Measurements from ENCODE around the gene ITGB2.

ITGB2 gene

DNA sequence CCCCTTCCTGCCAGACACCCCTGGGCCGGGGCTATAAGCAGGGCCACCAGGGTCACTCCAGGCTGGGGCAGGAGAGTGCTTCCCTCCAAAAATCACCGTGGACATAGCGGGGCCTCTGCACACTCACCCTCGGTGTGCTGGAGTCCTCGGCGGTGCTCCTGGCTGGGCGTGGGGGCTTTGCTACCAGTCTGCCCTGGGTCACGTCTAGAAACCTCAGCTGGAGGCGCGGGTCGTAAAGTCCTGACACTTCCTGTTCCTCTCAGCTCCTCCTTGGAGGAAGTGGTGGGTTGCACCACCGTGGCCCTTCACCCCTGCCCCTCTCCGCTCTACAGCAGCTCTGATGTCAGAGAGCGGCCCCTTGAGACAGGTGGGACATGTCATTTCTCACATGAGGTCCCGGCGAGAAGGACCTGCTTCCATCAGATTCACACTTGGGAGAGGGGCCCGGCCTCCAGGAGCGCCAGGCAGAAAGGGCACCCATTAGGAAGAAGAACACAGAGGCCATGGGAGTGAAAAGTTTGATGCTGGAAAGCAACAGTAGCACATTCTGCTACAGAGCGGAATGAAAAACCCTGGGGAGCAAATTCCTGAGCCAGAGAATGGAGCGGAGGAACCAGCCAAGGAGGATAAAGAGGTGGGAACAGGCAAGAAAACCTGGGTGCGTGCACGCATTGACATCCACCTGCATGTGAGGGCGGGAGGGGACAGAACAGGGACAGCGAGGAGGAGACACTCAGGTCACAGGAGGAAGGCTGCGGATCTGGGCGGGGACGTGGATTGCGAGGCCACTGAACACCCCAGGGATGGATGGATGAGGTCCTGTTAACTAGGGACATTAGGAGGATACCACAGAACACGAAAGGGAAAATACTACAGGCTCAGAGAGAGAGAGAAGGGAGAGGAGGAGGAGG is at the start of gene ITGB2:
TSS of gene ITGB2 (minus strand) at position 206 of the 911 bp plus-strand sequence. CDS start 10,117 bp downstream, outside the sequence.
- peak; percentile 62 to 64 for DNase-seq (ENCODE audit: low read depth in 2 of 2)

DNA sequence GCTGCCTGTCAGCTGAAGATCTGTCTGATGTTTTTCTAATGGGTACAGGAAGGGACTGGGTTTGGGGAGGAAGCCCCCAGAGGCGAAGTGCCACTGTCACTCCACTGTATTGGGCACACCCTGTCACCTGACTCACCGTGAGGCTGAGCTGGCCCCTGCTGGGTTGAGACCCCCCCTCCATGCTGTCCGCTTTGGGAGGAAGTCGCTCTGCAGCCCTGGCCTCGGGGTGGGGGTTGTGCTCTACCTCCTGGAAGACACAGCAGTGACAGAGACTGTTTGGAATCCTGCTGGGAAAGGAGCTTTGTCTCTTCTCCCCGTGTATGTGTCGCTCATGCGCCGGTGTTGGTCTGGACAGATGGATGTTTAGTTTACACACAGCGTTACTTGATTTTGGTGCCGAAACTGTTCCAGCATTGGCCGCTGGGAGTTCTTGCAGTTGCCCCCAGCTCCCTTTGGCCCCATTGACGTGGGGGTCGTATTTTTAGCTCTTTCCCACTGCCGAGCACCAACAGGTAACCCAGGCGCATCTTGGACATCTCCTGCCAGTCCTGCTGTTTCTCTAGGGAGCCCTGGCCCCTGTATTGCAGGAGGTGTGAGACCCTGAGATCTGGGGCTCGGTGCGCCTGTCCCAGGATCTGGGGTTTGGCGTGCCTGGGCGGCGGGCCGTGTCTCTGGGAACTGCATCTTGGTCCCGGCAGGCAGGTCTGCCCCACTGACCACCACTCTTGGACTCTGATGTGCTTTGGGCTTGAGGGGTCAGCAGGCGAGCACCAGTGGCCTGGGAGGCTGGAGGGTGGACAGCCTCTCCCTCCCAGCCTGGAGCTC is 49.4 kb upstream of the ITGB2 start:
- DNase-seq (ENCODE audit: low read depth in 2 of 2) = no peak

DNA sequence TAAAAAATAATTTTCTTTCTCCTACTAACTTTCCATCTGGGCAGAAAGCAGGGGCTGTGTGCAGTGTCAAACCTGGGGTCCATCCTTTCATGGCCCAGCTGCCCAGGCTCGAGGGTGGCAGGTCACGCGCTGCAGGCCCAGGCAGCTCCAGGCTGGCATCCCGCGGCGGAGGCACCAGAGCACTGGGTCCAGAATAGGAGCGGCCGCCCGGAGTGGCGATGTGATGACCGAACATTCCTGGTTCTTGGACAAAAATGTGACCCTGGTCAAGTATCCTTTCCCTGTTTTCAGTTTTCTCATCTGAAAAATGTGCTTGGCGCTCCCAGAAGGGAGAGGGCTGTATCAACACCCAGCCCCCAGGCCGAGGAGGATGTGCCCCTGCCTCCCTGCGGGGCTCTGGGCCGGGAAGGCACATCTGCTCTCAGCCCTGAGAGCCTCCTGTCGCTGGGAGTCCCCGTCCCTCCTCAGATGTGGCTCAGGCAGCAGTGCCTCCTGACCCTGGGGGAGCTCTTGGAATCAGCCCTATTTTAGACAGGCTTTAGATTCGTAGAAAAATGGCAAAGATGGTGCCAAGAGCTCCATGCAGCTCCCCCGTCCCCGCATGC is 48.5 kb upstream of the ITGB2 start:
- DNase-seq (ENCODE audit: low read depth in 2 of 2) = no peak

DNA sequence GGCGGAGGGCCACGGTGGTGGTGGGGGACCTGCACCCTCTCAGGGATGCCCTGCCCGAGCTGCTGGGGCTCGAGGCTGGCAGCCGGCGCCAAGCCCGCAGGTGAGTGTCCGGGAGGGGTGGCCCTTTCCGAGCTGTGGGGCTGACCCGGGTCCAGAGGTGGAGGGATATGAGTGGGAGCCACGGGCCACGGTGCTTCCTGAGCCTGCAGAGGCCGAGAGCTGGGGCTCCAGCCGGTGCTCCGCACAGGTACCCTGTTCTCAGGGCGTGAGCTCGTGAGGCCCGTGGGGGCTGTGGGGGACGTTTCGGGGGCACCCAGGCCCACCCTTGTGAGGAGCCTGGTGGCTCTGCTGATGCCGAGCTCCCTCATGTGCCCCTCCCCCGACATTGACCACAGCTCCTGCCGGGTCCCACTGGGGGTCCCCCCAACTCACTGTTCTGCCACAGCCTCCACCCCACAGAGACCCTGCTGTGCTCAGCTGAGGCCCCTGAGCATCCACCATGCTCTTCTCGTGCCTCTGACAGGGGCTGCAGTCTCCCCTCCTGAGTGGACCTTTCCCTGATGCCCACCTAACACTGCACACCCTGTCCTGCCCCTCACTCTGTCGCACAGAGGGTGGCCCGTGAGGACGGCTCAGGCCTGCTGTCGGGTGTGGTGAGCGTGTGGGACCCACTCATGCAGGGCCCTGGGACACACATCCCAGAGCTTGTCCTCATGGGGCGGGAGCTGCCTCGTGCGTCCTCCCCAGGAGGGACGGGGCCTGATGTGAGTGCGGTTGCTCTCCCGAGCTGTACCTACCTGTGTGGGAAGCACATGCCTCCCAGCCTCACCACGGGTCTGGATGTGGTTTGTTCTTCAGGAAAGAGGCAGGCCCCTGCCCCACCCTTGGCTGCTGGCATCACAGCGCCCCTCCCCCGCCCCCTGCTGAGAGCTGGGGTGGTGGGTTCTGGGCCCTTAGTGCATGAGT is 46.7 kb upstream of the ITGB2 start:
- DNase-seq (ENCODE audit: low read depth in 2 of 2) = no peak

- DNase-seq (ENCODE audit: low read depth in 2 of 2) = no peak
These were observed 45.7 kb upstream of the ITGB2 start for GRCh38 chr21:44966135-44967081.

DNA sequence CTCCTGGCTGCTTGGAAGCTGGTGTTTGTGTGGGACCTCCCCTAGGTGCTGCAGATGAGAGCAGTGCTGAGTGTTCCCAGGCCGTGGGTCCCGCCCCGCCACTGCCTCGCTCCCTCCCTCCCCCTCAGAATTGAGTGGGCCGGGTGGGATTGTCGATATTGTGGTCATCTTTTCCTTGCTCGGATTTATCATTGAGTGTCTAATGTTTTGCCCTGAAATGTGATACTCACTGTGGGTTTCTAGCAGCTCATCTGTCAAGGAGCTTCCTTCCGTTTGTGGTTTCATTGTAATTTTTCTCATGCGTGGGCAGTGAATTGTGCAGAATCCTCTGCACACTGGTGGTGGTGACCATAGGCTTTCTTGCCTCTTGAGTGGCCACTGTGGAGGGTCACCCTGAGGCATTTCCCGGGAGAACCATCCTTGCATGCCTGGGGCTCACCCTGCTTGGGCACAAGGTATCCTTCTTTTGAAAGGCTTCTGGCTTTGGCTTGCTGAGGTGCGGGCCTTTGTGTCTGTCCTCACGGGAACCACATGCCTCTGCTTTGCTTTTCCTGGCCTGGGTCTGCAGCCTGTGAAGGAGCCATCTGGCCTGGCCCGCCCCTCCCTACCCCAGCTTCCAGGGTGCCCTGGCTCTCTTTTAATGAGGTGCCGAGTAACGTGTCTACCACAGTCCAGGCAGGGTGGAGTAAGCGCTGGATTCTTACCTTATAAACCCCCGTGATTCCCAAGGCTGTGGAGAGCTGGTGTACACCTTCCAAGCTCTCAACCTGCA is 44.7 kb upstream of the ITGB2 start:
- DNase-seq (ENCODE audit: low read depth in 2 of 2) = no peak

- DNase-seq (ENCODE audit: low read depth in 2 of 2) = no peak
These were observed 43.7 kb upstream of the ITGB2 start for GRCh38 chr21:44964381-44964780.

DNA sequence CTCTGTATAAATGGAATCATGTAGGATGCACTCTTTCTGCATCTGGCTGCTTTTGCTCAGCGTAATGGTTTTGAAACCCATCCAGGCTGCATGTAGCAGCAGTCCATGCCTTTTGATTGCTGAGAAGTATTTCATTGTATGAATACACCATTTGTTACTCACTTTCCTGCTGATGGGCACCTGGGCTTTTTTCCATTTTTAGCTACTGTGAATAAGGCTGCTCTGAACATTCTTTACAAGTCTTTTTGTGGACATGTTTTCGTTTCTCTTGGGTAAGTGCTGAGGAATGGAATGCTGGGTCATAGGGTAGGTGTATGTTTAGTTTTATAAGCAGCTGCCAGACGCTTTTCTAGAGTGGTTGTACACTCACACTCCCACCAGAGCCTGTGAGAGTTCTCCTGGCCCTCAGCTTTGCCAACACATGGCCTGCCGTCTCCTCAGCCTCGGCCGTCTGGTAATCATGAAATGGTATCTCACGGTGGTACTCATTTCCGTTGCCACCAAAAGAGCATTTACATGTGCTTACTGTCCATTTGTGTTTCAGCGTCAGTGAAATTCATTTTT is 41.8 kb upstream of the ITGB2 start:
- DNase-seq (ENCODE audit: low read depth in 2 of 2) = no peak

DNA sequence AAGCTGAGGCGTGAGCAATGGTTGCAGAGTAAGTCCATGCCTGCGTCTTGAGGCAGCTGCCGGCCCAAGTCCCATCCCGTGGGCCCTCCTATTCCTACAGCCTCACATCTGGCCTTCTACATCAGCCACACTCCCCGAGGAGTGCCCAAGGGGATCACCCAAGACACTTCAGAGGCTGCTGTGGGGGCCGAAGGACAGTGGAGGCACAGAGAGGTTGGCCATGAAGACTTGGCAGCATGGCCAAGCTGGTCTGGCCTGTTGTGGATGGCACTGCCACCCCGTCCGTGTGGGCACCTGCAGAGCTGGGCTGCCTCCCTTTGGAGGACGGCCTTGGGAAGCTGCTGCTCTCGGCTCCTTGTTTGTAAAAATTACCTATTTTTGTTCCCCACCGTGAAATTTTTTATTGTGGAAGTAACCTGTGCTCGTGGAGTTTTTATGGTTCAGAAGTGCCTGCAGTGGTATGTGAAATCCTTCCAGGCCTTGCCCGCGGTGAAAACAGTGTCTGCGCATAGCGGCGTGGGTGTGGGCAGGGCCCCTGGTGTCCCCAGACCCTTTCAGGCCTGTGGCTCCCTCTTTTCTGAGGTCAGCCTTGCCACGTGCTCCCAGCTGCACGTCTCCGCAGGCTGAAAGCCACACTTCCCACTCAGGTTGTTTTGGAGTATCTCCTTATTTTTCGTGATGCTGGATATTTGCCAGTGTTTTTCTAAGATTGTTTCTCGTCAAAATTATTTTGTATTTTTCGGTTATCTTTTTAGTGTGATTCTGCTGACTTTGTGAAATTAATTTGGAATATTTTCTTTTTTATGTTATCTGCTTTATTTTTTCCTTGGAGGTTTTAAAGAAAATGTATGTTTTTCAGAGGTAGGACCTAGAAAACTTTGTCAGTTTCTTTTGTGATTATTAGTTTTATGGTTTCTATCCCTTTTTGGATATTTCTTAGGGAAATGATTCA is 39.7 kb upstream of the ITGB2 start:
- no peak for DNase-seq (ENCODE audit: low read depth in 2 of 2)

DNA sequence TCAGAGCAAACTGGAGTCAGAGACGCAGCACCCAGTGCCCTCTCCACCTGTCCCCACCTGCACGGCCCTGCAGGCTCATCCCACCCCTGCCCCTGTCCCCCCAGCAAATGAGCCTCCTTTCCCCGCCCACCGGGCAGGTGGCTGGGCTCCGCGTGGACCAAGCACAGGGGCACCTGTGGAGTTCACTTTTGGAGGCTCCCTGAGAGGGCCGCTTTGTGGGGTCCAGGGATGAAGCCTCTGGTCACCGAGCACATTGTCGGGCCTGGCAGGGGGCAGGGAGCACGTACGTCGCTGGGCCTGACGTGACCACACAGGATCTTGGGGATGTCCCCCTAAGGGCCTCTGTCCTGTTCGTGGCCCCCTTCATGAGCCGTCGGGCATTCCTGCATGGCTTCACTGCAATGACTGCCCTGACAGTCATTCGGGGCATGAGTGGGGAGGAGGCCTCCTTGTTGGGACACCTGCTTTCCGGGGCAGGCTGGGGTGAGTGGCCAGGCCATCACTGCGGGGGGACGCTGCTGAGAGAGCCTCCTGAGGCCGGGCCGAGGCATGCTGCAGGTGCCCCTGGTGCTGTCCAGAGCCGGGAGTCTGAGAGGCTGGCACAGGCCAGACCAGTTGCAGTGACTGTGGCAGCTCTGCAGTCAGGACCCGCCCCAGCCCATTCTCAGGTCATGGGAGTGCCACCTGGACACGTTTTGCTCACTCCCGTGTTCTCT is 38.8 kb upstream of the ITGB2 start:
- no peak for DNase-seq (ENCODE audit: low read depth in 2 of 2)

DNA sequence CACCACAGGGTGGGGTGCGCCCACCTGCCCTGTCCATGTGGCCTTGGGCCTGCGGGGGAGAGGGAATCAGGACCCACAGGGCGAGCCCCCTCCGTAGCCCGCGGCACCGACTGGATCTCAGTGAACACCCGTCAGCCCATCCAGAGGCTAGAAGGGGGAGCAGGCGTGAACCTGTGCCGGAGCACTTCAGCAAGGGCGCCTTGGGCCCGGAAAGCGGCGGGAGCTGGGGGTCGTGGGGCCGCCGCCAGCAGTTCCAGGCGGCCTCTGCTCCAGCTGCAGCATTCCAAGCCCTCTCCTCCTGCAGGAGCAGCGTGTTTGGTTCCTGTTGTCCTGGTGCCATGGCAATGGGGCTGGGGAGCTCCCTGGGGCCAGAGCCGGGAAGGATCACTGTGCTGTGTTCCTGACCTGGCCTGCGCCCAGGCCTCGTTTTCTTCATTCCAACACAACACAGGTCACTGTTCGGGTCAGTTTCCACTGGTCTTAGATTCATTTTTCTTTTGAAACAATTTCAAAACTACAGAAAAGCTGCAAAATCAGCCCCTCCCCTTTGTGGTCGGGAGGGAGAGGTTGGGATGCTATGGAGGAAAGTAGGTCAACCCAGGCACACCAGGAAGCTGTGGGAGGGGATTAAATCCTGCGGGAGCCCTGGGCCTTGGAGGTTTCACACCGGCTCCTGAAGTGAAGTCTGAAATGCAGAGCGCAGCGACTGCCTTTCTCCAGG is 37.9 kb upstream of the ITGB2 start:
- DNase-seq (ENCODE audit: low read depth in 2 of 2) = no peak

DNA sequence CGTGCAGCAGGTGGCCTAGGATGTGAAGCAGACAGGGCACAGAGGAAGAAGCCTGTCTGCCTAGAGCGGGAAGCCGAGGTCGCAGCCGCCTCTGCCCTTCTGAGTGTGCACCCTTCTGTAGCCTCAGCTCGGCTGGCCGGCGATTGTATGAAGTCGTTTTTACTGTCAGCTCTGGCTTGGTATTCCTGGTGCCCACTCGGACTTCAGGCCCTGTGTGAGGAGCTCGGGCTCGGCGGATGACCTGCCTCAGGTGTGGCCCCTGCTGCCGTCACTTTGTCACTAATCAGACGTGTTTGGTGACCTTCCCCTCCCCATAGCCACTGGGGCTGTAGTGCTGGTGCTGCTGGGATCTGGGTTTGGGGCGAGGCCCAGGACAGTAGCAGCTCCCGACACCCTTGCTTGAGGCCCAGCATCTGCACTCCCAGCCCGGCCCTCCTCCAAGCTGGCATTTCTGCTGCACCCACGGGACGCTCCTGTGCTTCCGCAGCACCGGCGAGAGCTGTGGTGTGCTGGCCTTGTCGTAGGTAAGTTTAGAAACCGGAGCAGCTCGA is 37.3 kb upstream of the ITGB2 start:
- no peak for DNase-seq (ENCODE audit: low read depth in 2 of 2)

DNA sequence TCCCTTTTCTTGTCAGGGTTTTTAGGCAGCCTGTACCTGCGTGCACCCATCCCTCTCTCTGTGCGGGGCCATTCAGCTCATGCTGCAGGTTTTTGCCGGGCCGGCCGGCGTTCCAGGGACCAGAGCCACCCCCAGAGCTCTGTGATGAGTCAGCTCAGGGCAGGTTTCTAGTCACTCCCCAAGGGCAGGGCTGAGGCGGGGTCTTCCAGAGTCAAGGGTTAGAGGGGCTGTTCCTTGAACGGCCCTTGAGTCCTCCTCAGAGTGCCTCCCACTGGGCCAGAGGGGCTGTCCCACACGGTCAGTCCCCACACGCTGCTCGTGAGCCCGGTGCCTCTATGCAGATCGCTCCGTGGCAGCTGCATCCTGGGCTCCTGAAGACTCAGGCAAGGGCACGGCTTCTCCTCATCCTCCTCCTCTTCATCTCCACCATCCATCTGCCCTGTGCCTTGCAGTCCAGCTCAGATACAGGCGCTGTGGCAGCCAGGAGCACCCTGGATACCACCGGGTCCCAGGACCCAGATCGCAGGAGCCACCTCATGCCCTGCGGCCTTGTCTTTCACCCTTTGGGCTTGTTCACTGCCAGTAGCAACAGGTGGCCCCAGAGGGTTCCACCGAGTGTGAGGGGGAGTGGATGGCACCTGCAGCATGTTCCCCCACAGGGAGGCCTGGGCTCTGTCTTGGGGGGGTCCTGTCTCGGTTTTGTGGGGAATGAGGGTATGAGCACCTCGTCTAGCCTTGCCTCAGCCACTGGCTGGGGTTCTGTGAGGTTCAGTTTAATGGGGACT is 36.5 kb upstream of the ITGB2 start:
- no peak for DNase-seq (ENCODE audit: low read depth in 2 of 2)

GRCh38 chr21:44956356-44957046 is 35.8 kb upstream of the ITGB2 start:
- DNase-seq (ENCODE audit: low read depth in 2 of 2) = no peak

DNA sequence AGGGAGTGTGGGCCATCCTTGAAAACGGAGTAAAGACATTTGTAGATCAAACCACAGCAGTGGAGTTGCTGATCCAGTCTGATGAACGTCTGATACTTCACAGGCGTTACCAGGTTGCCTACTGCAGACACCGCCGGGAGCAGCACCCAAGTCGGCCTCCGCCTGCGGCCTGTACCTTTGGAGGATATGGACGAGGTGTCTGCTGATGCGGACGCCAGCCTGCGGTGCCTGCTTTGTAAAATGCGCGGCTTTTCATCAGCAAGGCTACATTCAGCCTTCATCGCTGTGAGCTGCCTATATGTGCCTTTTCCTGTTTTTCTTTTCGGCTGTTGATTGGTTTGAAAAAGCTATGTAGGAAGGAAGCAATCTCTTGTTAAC is 35.1 kb upstream of the ITGB2 start:
- no peak for DNase-seq (ENCODE audit: low read depth in 2 of 2)
